ENCODE measurements around the gene RPS17.
"Not testable (repeated sequence)": the region's sequence is repeated elsewhere in the genome, so short reads cannot be mapped to it uniquely, and the experiment has no call there.

The RPS17 gene

DNA sequence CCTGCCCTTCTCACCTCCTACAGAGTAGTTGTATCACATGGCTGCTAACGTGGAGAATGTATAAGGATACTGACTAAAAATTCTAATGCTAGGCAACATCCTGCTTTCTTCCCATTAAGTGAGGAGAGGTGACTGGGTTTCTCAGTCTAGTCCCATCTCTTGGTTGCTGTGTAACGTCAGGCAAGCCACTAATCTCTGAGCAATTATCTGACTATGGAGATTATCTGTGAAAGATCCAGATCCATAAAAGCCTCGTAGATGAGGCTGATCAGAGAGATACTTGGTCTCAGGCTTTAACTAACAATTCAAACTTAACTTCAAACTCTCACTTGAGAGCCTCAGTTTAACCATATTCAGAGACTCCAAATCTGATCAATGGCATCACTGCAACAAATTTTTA lies 4.7 kb upstream of the RPS17 start:
- no peak for DNase-seq

DNA sequence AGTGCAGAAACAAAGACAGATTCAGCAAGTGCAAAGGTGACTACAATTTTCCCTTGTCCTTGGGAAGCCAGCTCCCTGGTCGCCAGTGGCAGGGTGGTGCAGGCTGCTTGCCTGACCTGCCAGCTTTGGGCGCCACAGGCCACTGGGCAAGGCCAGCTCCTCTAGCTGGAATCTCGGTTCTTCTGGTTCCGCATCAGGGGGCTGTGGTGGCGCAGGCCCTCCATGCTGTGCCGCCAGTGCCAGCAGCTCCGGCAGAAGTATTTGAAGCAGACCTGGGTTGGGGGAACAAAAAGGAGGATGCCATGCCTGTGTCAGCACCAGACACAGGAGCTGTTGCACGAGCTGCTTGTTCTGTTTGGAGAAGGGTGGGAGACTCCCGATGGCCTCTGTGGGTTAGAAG lies 4.2 kb upstream of the RPS17 start:
- DNase-seq: no peak

DNA sequence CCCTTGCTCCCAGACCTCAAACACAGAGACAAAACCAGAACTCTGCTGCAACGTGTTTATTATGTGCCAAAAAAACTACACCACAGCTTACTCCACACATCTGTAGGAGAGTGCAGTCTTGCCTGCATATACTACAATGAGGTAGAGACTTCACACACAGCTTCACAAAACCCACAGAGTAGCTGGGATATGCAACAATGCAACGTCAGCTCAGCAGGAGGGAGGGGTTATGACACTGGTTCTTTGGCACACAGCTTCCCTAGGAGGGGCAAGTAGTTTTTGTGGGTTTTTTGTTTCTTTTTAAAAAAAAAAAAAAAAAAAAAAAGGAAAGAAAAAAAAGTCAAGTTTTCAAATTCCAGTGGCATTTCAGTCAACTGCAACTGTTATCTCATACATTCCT lies 2.9 kb upstream of the RPS17 start:
- DNase-seq: no peak

DNA sequence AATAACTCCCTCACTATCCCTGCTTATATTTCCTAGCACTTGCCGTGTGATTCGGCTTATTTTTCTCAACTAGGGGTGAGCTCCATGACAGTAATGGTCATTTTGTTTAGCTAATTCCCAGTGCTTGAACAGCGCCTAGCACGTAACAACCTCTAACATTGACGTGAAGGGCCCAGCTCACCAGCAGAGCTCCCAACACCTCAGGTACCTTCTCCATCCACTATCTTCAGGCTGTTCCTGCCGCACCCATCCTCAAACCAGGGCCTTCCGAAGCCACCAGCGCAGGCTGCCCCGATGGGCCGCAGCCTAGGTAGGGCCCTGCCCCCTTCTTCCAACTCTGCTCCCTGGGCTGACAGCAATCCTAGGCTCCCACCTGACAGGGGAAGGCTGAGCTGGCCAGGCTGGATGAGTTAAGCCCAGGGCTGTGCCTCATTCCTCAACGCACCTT lies 751 bp upstream of the RPS17 start:
- DNase-seq: no peak

DNA sequence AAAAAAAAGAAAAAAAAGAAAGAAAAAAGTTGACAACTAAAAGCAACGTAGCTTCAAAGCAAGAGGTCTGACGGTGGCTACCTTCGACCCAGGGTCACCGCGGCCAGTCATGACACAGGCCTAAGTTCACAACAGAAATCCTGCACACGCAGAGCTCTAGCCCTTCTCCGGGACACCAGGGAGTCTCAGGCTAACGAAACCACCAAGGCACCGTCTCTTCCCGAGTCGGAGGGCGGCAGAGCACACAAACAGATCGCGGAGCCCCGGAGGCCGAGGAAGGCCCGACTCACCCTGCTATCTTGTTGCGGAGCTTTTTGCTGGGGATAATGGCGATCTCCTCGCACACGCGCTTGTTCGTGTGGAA lies 584 bp downstream of the RPS17 start:
- no peak for DNase-seq

DNA sequence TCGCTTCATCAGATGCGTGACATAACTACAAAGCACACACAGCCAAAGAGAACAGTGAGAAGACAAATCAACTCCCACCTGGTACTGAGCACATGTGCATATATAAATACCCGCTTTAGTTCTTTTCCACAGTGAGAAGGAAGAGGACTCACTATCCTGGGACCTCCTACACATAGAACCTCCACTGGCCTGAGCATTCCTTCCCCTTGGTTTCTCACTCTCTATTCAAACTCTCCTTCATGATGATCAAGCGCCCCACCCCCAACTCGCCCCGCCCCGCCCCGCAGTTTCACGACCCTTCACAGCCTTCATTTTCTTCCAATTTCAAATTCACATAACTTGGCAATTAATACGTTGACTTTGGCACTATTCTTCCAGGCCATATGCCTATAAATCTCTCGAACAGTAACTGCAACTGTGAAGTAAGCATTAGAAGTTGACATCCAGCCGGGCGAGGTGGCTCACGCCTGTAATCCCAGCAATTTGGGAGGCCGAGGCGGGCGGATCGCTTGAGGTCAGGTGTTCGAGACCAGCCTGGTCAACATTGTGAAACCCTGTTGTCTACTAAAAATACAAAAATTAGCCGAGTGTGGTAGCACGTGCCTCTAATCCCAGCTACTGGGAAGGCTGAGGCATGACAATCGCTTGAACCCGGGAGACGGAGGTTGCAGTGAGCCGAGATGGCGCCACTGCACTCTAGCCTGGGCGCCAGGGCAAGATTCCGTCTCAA lies 1.1 kb downstream of the RPS17 start:
- no peak for DNase-seq

DNA sequence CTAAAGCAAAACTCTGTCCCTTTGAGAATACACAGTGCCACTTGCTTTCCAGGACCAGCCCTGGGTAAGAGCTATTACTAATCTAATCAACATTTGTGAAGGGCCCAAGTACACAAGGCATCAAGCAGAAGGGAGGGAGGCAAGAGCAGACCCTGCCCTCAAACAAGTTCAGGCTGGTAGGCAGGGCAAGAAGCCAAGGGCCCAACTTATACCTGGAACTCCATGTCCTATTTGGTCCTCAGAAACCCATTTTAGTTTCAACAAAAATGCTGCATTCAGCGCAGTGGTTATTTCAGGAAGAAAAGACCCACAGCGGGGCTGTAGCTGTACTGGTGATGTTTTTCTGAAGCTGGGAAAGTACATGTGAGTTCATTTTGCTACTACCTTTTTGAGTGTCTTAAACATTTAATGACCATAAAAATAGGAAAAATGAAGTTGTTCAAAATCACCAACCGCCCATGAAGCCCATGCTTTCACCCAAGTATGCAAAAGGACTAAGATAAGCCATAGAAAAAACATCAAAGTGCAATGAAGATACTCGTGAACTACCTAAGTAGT lies 2.8 kb downstream of the RPS17 start:
- no peak for DNase-seq

DNA sequence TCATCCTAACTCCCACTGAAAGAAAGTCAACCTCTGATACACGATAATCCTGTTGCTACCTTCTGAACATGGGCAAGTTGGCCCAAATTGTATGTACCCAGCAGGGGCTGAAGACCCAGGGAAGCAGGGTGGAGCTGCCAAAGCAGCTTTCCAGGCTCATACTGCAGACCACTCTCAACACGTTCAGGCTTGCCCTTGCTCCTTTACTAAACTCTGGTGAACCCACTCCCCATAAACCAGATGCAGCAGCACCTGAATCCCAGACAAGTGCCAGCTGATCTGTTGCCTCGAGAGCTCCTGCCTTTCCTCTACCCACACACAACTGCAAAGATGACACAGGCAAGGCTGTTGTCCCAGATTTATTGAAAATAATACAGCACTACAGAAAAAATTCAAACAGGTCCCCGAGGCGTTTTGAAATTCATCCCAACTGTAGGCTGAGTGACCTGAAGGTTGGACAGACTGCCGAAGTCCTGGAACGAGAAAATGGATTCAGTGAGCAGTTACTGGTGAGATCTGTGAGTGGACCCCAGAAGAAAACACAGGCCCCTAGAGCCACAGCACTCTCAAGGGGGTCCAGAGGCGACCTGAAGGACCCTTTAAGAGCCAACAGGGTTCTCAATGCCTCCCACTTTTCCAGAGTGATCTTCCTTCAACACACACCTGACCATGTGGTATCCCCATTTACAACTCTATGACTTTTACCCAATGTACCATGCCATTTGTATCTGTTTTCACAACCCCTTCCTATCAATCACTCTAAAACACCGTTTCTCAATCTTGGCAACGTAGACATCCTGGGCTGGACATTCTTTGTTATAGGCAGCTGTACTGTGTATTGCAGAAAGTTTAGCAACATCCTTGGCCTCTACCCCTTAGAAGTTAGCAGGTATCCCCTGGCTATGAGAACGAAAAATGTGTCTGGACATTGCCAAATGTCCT lies 3.6 kb downstream of the RPS17 start:
- no peak for DNase-seq

DNA sequence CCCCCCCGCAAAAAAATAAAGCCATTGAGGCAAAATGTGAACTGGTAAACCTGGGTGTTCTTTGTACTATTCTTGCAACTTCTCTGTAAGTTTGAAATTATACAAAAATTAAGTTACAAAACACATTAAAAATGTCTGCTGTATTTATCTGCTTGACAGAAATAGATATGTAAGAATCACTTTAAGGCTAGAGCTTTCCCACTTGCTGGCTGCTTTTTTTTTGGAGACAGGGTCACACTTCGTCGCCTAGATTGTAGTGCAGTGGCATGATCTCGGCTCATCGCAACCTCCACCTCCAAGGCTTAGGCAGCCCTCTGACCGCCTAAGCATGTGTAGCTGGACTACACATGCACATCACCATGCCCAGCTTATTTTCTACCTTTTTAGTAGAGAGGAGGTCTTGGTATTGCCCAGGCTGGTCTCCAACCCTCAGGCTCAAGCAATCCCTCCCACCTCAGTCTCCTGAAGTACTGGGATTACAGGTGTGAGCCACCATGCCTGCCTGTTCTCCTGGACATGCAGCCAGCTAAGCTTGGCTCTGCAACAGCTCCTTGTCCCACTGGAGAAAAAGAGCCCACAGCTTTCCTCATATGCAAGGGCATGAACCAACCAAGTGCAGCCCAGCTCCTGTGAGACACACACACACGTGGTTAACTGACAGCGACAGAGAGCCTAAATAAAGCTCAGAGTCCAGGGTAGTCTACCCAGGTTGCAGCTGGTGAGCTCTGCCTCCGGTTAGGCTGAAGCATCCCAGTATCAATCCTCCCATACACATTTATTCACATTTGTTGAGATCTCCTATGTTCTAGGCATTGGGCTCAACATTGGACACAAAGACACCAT lies 4.5 kb downstream of the RPS17 start:
- DNase-seq: no peak

DNA sequence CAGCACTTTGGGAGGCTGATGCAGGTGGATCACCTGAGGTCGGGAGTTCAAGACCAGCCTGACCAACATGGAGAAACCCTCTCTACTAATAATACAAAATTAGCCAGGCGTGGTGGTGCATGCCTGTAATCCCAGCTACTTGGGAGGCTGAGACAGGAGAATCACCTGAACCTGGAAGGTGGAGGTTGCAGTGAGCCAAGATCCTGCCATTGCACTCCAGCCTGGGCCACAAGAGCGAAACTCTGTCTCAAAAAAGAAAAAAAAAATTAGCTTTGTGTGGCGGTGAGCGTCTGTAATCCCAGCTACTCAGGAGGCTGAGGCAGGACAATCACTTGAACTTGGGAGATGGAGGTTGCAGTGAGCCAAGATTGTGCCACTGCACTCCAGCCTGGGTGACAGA lies 5.1 kb downstream of the RPS17 start:
- DNase-seq: not testable (repeated sequence)

DNA sequence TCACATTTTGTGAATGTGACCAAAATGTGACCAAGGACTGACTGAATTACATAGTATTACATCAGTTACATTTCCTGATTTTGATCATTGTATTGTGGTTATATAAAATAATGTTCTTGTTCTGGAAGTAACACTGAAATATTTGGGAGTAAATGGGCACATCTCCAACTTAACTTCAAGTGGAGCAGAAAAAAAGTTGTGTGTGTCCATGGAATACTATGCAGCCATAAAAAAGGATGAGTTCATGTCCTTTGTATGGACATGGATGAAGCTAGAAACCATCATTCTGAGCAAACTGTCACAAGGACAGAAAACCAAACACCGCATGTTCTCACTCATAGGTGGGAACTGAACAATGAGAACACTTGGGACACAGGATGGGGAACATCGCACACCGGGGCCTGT lies 5.8 kb downstream of the RPS17 start:
- DNase-seq: not testable (repeated sequence)

DNA sequence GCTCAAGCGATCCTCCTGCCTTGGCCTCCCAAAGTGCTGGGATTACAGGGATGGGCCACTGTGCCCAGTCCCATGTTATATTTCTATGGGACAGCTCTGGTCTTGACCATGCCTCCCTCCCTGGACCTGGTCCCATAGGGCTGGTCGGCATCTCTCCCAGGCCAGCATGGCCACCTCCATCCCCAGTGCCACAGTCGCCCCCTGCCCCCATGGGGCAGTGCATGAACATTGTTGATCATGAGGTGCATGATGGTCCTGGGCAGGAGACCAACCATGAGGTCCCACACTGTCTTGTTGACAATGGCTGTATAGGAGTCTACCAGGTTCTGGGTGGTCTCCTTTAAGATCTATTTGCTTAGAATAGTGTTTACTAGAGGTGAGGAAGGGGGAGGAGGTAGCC lies 6.5 kb downstream of the RPS17 start:
- no peak for DNase-seq

DNA sequence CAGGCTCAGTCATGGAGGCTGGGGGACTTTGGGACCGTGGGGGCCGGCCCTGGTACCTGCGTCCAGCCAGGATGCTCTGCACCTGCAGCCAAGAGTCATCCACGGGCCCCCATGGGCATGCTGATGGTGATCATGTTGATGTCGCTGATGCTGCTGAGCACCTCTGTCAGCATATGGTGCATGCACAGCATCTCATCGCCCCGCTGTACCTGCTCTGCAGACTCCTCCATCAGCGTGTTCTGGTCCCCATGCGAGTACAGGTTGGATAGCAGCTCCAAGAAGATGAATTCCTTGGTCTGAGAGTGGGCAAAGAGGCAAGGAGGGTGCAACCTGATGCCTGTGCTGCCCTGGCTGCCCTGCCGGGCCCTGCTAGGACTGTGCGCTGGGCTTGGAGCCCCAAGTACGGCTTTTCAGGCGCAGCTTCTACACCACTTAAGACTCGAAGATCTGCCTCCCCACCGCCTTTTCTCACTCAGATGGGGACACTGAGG lies 7.2 kb downstream of the RPS17 start:
- no peak for DNase-seq

DNA sequence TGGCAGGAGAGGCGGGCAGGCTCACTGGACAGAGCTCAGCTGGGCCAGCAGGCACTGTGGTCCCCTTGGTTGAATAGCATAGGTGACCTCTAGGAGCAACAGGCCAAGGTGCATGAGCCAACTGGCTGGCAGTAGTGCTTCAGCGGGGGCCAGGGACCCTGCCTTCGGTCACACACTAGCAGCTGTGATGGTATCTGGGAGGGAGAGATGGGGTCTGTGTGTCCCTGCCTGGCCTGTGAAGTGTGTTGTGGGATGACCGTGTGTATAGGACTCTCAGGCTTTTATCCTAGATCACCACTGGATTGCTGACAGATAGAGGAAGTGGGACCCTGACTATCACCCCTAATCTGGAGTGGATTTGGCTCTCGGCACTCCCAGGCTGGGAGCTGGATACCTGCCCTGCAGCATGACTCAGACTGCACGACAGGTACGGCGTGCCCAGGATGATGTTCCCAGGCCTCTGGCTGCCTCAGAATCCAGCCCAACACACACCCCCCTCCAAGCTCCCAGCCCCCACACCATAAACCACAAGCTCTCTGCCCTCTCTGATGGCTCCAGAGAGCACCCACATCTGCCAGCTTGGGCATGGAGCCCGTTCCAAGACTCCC lies 7.8 kb downstream of the RPS17 start:
- no peak for DNase-seq

DNA sequence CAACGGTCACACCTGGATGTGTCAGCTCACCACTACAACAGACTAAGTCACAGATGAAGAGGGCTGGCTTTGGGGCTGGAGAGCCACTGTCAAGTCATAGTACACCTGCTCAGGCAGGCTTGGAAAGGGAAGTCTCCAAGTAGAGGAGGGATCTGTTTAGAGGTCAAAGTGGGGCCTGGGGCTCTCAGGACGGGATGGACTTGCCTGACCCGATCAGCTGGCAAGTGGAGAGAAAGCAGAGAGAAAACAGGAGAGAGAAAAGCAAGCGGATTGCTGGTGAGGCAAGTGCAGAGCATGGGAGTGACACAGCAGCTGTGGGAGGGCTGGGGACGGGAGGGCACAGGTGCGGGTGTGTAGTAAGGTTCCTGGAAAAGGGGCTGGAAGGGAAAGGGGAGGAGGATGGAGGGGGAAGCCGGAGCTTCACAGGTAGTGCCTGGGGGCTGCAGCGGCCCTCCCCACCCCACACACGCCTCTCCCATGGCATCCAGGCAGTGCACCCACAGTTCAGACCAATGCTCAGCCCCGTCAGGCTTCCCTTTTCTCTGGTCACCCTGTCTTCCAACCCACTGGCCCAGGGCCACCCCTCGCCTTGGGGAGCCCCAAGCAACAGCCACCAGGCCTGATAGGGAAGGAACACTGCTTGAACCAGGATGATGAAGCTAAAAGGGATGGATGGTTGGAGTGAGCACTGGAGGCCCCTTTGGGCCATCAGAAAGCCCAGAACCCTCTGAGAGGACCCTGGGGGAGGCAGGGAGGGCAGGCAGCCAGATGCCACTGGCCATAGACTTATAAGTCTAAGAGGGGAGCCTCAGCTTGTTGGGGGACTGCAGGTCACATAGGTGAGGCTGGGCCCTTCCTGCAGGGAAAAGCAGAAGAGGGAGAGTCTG lies 8.5 kb downstream of the RPS17 start:
- no peak for DNase-seq

DNA sequence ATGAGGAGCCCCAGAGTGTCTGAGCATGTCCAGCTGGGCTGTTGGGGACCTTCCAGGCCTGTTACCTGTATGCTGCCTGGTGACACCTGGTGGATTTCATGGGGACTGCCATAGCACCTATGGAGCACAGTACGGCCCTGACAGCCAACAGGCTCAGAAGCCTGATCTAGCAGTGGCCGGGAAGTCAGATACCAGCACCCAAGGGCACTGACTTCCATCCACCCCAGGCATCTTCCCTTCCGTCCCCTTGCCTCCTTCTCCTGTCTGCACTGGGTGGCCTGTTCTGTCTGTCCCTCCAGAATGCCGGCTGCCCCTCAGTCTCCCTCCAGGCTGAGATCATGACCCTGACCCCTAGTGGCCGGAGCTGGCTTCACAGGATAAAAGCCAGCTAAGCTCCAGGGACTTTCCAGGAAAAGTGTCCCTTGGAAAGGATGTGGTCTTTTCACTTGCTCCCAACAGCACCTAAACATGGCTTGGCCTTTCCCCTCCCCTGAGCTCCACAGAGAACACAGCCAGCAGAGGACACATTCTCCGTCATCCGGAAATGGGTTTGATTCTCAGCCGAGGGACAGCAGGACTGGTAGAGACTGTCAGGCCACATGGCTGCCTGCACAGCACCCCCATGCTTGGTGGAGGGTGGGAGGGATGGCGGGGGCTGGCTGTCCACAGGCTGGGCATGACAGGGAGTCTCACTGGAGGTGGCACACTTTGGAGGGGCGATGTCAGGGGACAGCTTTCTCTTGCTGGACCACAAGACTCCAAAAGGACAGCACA lies 9.5 kb downstream of the RPS17 start:
- no peak for DNase-seq

DNA sequence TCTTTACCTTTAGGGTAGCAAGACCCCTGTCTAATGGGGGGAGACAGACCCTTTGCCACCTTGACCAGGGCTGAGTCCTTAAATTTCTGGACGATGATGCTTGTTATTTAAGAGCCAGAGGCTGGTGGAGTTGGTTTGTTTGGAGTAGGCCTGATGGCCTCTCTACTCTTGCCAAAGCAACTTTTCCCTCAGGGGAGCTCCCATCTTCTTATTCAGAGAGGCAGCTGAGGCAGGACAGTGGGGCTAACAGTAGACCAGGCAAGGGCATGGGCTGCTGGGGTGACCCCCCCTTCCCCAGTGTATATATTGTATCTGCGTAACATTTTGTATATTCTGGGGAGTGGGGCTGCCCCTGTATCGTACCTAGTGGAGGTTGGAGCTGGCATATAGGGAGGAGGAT lies 10.3 kb downstream of the RPS17 start:
- no peak for DNase-seq

DNA sequence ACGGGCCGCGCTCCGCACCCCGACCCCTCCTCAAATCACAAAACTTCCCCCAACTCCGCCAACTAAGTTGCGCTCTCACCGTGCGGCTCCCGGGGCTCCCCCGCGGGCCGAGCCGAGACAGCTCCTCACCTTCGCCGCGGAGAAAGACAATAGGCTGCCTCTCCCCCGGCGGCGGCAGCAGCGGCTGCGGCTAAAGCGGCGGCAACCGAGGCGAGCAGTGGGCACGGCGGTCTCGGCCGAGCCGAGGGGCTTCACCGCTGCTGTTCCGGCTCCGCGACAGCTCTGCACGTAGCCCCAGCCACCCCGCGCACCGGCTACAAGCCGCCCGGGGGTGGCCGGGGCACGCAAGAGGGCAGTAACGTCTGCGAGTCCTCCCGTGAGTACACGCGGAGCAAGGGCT lies 26.7 kb downstream of the RPS17 start:
- not testable (repeated sequence) for DNase-seq

DNA sequence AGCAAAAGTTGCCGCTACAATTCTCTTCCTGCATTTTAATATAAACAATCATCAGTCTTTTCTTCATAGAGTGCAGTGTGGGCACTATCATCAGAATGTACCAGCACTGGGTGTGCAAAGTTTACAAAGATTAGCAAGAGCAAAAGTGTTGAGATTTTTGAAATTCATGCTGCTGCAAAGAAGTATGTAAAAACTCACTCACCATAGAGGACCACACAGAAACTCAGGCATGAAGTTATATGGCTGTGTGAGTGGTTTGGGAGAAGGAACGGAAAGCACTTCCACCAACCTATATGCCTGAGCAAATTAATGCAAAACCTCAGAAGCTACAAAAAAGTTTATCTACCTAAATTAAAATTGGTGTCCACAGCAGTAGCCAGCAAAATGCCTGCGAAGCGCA lies 32.6 kb downstream of the RPS17 start:
- not testable (repeated sequence) for DNase-seq

DNA sequence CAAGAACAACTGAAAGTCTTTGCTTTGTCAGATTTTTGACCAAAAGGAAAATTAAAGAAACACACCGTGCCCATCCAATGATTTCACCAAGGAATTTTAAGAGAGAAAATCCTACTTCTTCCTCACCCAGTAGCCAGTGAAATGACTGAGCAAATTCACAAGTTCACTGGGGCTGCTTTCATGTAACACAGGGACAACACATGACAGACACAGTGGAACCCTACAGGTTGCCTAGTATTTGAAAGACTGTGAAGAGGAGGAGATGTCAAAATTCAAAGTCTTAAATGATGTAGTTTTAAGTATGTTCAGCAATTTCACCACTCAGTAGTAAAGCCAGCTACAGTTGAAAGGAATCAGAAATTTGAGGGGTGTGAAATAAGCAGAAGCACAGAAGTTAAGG lies 33.2 kb downstream of the RPS17 start:
- not testable (repeated sequence) for DNase-seq
